Measurements from ENCODE around the gene APIP. TPM values are rescaled to one million over a fixed set of nuclear protein-coding genes. Genes with fewer than 3 reads are reported as not detected.
"Not testable (repeated sequence)": the region's sequence is repeated elsewhere in the genome, so short reads cannot be mapped to it uniquely, and the experiment has no call there.

The APIP gene
- total RNA-seq, 2 experiments from 2014 or later, result 38.9 to 39.8 TPM

DNA sequence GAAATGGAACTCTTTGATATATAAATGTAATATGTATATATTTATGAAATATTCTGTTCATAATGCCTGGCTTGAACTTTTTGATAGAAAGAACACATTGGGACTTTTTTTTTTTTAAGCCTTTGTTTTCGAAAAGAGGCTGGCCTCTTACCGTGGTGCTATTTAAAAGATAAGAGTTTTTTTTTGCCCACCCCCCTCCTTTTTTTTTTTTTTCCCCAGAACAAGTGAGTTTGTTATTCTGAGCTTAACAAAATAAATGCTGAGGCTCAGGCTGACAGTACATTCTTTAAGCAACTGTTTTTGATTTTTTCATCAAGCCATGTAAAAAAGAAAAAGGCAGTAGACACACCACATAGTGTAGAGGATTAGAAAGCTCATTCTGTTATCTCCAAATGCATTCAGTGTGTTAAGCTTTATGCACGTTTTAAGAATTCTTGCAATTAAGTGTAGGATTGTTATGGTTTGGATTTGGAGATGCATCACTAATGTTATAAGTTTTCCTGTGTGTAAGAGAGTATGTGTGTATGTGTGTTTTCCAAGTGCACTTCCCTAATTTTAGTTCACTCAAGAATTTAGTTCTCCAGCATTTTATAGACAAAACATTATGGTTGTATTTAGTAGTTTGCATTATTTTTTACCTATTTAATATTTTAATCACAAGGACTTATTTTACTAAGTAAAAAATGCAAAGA lies 12.2 kb upstream of the APIP start:
- CTCF ChIA-PET, result interaction anchor here (0.6 to 4.5 kb wide), 3 partner anchors 13 to 464 kb away, joined by 3 to 17 read pairs (median 3); no protein-coding TSS in a partner anchor
- POLR2A ChIA-PET, result interaction anchor here (0.6 kb wide), 1 partner anchor 12 kb away, joined by 10 read pairs; no protein-coding TSS in a partner anchor

DNA sequence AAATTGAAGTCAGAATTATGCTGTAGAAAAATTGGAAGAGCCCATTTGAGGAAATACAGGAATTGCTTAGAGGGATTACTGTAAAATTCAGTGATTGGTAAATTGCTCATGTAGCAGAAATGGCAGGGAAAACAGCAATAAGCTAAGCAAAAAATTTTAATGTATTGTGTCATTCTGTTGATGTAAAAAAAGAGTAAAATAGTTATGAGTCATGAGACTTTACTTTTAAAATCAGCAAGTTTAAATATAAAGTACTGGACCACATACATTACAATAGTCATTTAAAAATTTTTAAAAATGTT lies 10.6 kb upstream of the APIP start:
- POLR2A ChIA-PET, result interaction anchor here (1.0 kb wide), 1 partner anchor 11 kb away, joined by 3 read pairs; the partner anchor contains the start of gene APIP
- CTCF ChIA-PET, result interaction anchor here (0.8 to 4.5 kb wide), 5 partner anchors 11 to 466 kb away, joined by 3 to 17 read pairs (median 3); partner anchors contain the start of genes APIP and PDHX

DNA sequence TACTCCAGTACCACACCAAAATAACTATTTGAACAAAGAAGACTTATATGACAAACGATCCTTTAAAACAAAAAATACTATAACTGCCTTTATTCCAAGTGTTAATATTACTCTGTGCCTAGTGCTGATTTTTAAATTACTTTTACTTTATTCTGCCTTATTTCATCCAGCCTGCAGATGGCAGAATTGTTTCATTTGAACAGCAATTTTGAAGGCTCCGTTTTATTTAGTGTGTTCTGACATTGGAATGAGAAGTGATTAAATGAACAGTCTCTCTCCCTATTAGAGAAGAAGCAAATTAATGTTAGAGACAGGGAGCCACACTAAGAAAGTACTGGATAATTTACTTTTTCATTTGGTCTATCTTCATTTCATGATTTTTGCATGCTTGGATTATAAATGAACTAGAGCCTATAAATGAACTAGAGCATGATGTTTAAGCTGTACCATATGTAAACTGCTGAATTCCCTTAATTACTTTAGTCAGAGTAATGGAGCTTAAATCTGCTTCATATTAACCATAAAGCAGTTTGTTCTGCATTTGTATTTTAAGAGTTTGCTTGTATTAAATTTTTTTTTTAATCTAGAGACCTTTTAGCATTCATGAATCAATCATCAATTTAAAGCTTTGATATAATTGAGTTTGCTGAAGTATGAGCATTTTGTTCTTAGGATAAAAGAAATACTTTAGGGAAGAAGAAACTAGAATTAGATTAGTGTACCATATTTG lies 10.1 kb upstream of the APIP start:
- CTCF ChIA-PET, result interaction anchor here (1.0 to 4.5 kb wide), 5 partner anchors 10 to 467 kb away, joined by 3 to 17 read pairs (median 4); partner anchors contain the start of genes APIP and PDHX
- POLR2A ChIA-PET, result interaction anchor here (1.0 kb wide), 1 partner anchor 11 kb away, joined by 3 read pairs; the partner anchor contains the start of gene APIP

DNA sequence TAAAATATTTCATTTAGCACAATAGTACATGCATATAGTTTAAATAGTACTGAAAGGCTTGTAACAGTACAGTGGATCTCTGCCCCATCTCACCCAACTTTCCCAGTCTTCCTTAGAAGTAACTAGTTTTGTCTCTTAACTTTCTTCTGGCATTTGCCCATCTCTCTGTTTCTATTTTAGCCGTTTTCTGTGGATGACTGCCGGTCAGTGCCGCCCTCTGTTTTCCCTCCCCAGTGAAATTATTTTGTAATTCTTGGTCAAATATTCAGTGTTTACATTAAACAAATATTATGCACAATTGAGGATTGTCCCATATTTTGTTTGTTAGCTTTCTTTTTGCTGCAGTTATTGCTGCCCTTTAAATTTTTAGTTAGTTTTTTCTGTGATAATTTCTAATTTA lies 8.5 kb upstream of the APIP start:
- POLR2A ChIA-PET, result interaction anchor here (1.1 kb wide), 1 partner anchor 8 kb away, joined by 4 read pairs; the partner anchor contains the start of genes APIP and PDHX

DNA sequence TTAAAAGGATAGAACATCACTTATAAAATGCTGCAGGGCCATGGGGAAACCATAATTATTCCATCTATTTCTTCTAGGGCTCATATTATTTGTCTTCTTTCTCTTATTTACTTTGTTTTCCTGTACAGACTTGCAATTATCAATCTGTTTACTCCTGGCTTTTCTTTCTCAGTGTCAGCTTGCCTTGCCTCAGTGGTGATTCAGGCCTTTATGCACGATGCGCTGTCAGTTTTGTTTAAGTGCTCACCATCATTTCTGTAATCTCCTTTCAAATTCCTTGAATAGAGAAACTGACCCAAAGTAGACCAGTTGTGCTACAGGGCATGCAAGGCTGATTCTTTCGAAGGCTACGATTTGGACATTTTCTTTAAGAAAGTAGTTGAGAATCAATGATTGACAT lies 5.0 kb upstream of the APIP start:
- ChIA-PET CTCF (no interaction called here), POLR2A (no interaction called here)

More for the DNA sequence above, 8.5 kb upstream of the APIP start:
- CTCF ChIA-PET, result interaction anchor here (4.3 kb wide), 1 partner anchor 468 kb away, joined by 17 read pairs; no protein-coding TSS in a partner anchor

DNA sequence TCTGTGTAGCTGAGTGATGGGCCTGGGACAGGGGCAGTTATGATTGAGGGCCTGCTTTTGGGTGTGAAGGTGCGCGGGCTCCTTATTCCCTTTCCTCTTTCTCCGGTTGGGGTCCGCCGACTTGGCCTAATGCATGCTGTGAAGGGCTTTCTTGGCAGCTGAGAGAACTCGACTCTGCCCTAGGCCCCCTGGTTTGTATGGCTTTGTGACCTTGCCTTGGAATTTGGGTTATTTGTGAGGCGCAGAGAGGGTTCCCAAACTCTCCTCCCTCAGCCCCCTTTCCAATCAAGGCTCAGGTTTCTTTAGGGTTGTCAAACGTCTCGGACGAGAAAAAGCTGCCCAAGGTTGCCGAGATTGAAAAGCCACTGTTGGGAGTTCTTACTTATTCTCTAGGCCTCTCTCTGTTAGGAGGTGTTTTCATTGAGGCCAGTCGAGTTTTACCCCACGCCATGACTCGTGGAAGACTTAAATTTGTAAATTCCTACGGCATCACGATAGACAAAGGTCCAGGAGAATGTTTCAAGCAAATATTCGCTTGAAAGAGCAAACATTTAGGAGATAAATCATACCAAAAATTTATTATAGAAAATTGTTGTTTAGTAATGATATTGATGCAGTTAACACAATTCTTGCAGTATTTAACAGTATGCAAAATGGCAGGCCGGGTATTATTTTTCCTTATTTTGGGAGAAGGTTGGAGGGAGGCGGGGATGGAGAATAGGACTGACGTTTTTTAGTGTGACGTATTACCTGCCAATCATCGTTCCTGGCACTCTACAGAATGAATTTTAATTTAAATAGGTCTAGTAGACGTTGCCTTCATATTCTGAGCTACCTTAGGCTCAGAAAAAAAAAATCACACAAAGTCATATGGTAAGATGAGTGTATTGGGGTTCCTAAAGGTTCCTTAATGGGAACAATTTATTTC lies 928 bp upstream of the APIP start:
- ChIA-PET CTCF (interaction anchor here (1.0 kb wide), 1 partner anchor 475 kb away, joined by 3 read pairs; no protein-coding TSS in a partner anchor), POLR2A (interaction anchor here (1.0 kb wide), 1 partner anchor 8 kb away, joined by 4 read pairs; no protein-coding TSS in a partner anchor)

DNA sequence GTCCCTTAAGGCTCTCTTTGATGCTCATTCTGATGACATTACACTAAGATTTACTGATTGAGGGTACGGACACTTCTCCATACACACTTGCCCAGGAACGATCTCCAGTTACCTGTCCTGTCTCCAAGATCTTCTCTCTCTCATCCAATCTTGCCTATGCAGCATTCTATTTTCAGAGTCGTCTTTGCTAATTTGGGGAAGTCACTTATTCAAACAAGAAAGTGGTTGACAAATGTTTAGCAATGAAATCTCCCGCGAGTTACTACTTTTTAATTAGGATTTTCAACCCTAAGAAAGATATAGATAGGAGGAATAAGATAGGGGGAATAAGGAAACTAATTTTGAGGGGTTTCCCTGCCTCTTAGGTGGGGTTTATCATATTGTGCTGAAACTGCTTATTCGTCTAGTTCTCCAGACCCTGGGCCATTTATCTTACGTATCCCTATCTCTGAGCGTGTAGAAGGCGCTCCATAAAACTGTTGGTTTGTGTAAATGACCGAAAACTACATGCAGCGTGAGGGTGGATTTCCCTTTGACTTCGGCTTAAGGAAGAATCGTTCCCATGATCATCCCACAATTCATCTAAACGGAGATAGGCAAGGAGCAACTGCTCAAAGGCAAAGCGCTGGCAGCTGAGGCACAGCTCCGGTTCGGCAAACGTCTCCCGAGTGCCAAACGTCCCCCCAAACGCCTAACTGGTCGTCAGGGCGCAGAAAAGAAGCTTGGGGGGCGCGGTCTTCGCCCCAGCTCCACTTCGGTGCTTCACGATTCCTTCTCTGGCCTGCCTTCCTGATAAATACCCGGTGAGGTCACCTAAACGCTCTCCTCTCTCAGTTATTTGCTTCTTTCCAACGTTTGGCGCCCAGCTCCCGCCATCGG lies 804 bp downstream of the APIP start:
- ChIA-PET CTCF (interaction anchor here (0.9 to 1.4 kb wide), 4 partner anchors 12 to 476 kb away, joined by 3 to 4 read pairs (median 3); no protein-coding TSS in a partner anchor), POLR2A (interaction anchor here (0.6 to 1.3 kb wide), 4 partner anchors 11 to 265 kb away, joined by 3 read pairs; no protein-coding TSS in a partner anchor)

DNA sequence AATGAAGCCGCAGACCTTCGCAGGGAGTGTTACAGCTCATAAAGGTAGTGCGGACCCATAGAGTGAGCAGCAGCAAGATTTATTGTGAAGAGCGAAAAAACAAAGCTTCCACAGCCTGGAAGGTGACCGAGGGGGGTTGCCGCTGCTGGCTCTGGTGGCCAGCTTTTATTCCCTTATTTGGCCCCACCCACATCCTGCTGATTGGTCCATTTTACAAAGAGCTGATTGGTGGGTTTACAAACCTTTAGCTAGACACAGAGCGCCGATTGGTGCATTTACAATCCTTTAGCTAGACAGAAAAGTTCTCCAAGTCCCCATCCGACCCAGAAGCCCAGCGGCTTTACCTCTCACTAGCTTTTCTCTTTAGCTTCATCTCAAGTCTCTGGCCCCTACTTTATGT lies 2.6 kb downstream of the APIP start:
- CTCF ChIA-PET, POLR2A ChIA-PET: not testable (repeated sequence)

DNA sequence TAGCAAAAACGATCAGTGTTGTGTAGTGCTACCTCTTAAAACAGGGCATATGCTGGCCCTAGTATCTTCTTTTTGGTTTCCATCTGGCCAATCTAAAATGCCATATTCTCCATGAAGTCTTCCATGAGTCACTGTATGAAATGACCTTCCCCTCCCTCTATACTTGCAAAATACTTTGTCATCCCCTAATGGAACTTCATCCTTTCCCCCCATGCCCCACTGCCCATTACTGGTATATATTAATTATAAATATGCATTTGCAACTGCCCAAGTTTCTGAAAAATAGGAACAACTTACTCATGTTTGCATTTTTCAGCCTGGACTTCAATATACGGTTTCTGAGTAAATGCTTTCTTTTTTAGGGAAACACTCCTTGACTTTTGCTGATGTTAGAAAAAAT lies 4.5 kb downstream of the APIP start:
- ChIA-PET POLR2A (no interaction called here), CTCF (no interaction called here)

DNA sequence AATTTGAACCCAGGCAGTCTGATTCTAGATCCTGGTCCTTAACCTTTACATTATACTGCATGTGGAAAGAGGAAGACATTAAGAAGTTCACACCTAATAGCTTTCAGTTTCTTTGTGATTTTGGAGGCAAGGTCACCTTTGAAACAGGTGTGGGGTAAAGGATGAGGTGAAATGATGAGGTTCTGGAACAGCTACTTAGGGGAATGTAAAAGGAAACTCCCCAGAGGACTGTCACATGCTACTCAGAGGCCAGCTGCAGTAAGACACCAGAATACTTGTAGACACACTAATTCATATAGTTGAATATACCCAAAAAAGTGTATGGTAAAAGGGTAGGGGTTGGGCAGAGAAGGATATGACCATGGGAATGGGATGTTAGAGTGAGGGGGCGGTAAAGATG lies 5.4 kb downstream of the APIP start:
- CTCF ChIA-PET, result interaction anchor here (1.6 kb wide), 1 partner anchor 23 kb away, joined by 4 read pairs; no protein-coding TSS in a partner anchor
- POLR2A ChIA-PET, result no interaction called here

DNA sequence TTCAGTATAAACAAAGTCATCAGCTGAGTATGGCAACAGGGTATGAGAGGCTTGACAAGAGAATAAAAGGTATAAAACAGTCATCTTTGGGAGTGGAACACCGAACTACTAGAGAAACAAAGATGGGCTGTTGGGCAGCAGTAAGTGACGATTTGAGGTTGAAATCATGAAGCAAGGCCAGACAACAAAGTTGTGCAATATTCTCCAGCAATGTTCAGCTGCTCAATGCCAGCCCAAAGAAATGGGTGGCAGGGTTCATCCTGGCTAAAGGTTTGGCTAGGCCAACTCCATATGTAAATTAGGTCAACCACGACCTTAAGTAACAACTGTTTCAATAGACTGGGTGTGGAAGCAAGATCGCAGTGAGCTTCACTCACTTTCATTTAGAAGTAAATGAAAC lies 6.2 kb downstream of the APIP start:
- ChIA-PET POLR2A (no interaction called here), CTCF (interaction anchor here (1.6 kb wide), 1 partner anchor 22 kb away, joined by 4 read pairs; no protein-coding TSS in a partner anchor)

DNA sequence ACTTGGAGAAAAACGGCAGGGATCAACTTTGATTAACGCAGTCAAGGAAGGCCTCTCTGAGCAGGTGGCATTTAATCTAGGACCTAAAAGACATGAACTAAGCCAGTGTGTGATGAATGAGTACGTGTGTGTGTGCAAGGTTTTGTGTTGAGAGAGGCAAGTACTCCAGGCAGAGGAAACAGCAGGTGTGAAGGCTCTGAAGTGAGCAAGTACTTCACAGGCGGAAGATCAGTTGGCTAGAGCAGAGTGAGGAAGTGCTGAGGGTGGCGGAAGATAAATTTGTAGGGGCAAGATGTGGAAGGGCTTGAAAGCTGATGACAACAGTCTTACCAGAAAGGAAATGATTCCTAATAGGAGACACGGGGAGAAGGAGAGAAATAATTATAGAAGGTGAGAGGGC lies 6.8 kb downstream of the APIP start:
- ChIA-PET POLR2A (no interaction called here), CTCF (interaction anchor here (1.6 kb wide), 1 partner anchor 21 kb away, joined by 4 read pairs; no protein-coding TSS in a partner anchor)

DNA sequence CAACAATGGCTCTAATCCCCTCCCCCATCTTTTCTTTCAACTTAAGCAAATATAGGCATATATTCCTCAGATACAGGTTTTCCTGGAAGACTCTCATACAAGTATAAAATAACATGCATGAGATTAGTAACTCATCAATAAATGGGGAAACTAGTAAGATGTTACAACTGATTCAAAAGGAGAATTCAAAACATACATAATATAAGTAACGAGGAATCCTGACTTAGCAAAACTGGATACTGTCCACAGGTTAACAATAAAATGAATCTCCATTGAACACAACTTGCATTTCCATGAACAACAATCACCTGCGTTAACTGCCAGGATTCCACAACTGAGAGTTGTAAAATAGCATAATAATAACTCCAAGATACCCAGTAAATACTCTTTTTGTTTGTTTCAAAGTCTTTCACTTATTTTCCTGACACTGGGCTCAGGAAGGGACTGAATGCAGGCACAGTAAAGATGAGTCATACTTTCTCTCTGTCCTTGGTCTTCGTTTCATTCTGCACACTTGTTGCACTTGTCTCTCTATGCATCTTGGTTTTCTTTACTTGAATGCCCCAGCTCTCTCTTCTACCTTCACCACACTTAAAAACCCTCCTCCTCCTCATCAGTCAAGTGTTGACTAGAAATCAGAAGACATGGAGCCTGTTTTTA lies 8.1 kb downstream of the APIP start:
- ChIA-PET CTCF (no interaction called here), POLR2A (no interaction called here)

DNA sequence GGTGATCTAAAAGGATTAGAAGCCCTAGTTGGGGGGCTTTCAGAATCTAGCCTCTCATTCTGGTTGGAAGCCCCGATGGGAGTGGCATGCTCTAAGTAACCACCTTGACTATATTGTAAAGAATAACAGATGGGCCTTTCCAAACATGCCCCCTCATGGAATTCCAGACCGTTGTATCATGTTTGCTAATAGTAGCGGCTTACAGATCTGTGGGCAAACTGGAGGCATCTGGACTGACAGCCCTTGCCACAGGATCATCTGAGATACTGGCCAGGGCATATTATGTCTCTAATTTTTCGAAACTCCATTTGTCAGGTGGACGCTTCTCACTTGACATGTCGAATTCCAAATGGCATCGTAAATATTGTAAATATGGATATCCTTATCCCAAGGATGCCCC lies 10.5 kb downstream of the APIP start:
- ChIA-PET POLR2A (no interaction called here), CTCF (no interaction called here)

DNA sequence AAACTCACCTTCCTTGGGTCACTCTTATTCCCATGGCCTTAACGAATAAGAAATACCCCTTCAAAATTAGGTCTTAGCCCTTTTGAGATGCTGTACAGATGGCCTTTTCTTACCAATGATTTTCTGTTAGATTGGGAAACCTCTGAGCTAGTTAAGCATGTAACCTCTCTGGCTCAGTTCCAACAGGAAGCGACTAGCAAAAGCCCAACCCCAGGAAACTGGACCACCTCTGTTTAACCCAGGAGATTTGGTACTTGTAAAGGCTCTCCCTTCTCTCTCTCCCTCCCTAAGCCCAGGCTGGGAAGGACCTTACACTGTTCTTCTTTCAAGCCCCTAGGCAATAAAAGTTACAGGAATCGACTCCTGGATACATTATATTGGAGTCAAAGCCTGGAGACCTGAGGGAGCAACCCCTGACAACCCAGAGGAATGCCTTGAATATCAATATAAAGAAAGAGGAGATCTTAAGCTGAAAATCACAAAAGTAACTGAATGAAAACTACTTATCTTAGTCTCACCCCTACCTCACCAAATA lies 11.7 kb downstream of the APIP start:
- CTCF ChIA-PET, result no interaction called here
- POLR2A ChIA-PET, result no interaction called here

DNA sequence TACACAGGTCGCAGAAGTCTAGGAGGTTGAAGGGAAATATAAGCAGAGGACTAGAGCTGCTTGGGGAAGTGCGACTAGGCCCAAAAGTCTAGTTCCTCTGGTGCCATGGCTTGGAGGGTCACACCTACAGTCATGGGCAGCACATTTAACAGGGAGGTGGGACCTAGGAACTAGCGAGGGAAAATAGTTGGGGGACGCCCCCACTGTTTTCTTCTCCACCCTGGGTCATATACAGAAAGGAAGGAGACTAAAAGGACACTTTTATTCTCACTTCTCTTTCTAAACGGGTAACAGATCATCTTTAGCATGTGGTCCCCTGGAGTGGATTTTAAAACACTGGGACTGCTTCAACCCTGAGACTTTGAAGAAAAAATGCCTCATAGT lies 16.6 kb downstream of the APIP start:
- POLR2A ChIA-PET, result no interaction called here
- CTCF ChIA-PET, result interaction anchor here (1.4 kb wide), 1 partner anchor 27 kb away, joined by 3 read pairs; no protein-coding TSS in a partner anchor

DNA sequence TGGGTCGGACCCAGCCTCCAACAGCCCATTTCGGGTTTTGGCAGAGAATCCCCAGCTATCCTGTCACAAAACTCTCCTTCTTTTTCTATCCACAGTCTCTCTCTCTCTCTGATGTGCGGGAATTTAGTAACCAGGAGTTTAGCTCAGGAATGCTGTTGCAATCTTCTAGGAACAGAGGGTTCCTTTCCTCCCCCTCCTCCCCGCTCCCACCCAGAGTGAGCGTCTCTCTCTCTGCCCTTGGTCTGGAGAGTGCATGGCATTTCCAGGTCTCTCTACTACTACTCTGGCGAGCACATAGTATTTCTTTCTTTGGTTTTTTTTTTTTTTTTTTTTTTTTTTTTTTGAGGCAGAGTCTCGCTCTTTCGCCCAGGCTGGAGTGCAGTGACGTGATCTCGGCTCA lies 17.7 kb downstream of the APIP start:
- POLR2A ChIA-PET, result no interaction called here

More for the DNA sequence above, 17.7 kb downstream of the APIP start:
- CTCF ChIA-PET, result interaction anchor here (0.7 to 1.4 kb wide), 5 partner anchors 29 to 987 kb away, joined by 3 to 8 read pairs (median 3); no protein-coding TSS in a partner anchor
